ENCODE results near the gene TMEM135.

TMEM135 gene

GRCh38 chr11:87301785-87302540 lies 264.2 kb downstream of the TMEM135 start:
- no peak for DNase-seq (ENCODE audit: low read depth, low spot score)

- no peak for DNase-seq (ENCODE audit: low read depth, low spot score)
These were observed 266.7 kb downstream of the TMEM135 start for GRCh38 chr11:87304412-87304811.

- DNase-seq (ENCODE audit: low read depth, low spot score): no peak
These were observed 268.6 kb downstream of the TMEM135 start for GRCh38 chr11:87306262-87306851.

GRCh38 chr11:87307101-87307500 lies 269.4 kb downstream of the TMEM135 start:
- DNase-seq (ENCODE audit: low read depth, low spot score): no peak

GRCh38 chr11:87315229-87315628 lies 277.5 kb downstream of the TMEM135 start:
- DNase-seq (ENCODE audit: low read depth, low spot score): no peak

GRCh38 chr11:87316491-87316890 lies 278.8 kb downstream of the TMEM135 start:
- no peak for DNase-seq (ENCODE audit: low read depth, low spot score)

- DNase-seq (ENCODE audit: low read depth, low spot score): no peak
These were observed 279.7 kb downstream of the TMEM135 start for GRCh38 chr11:87317441-87317840.

- DNase-seq (ENCODE audit: low read depth, low spot score): no peak
These were observed 282.4 kb downstream of the TMEM135 start for GRCh38 chr11:87320123-87320522.

GRCh38 chr11:87322568-87322967 lies 284.8 kb downstream of the TMEM135 start:
- no peak for DNase-seq (ENCODE audit: low read depth, low spot score)

GRCh38 chr11:87323899-87324298 lies 286.2 kb downstream of the TMEM135 start:
- DNase-seq (ENCODE audit: low read depth, low spot score): no peak

- DNase-seq (ENCODE audit: low read depth, low spot score): no peak
These were observed 287.2 kb downstream of the TMEM135 start for GRCh38 chr11:87324817-87325489.

GRCh38 chr11:87325490-87325872 lies 287.7 kb downstream of the TMEM135 start:
- DNase-seq (ENCODE audit: low read depth, low spot score): no peak

GRCh38 chr11:87326594-87326993 lies 288.9 kb downstream of the TMEM135 start:
- DNase-seq (ENCODE audit: low read depth, low spot score): no peak

- no peak for DNase-seq (ENCODE audit: low read depth, low spot score)
These were observed 291.4 kb downstream of the TMEM135 start for GRCh38 chr11:87329172-87329571.

- no peak for DNase-seq (ENCODE audit: low read depth, low spot score)
These were observed 292.5 kb downstream of the TMEM135 start for GRCh38 chr11:87330187-87330601.

GRCh38 chr11:87331273-87331672 lies 293.5 kb downstream of the TMEM135 start:
- DNase-seq (ENCODE audit: low read depth, low spot score): no peak

GRCh38 chr11:87338046-87338639 lies 300.4 kb downstream of the TMEM135 start:
- no peak for DNase-seq (ENCODE audit: low read depth, low spot score)

- no peak for DNase-seq (ENCODE audit: low read depth, low spot score)
These were observed 301.7 kb downstream of the TMEM135 start for GRCh38 chr11:87339416-87339815.

- no peak for DNase-seq (ENCODE audit: low read depth, low spot score)
These were observed 309.7 kb downstream of the TMEM135 start for GRCh38 chr11:87347441-87347840.

GRCh38 chr11:87347854-87348253 lies 310.1 kb downstream of the TMEM135 start:
- no peak for DNase-seq (ENCODE audit: low read depth, low spot score)

- DNase-seq (ENCODE audit: low read depth, low spot score): no peak
These were observed 313.9 kb downstream of the TMEM135 start for GRCh38 chr11:87351676-87352075.

All from activated naive CD8-positive, alpha-beta T cell treated with anti-CD3 and anti-CD28 coated beads, Interleukin-2, amount 50 U/mL, for 16 hours (primary cell).